ENCODE measurements around the gene MYO16. TPM values are rescaled to one million over a fixed set of nuclear protein-coding genes. Genes with fewer than 3 reads are reported as not detected.

Gene MYO16
- total RNA-seq, 3 donors from 2014 or later: 0.15 to 0.48 (median 0.33) TPM

DNA sequence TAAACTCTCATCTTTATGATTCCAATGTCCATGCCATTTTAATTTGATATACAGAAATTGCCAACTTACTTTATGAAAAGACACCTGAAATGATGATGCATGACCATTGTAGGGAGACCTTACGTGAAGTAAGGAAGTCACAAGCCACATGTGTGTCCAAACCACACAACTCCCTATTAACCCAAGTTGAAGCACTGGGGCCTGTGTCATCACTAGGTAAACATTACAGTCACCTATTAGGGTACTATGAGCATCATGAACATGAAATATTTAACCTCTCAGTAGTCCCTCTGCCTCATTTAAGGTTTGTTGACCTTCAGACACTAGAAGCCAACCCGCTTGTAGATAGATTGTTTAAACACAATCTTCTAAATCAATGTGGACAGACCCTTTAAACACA is 580.1 kb downstream of the MYO16 start:
- DNase-seq (ENCODE audit: low spot score in 2 of 2): no peak
- H3K27me3 ChIP-seq: no peaks in the 10 kb centered on the region
- no peaks in the 10 kb centered on the region for H3K4me1 ChIP-seq
- H3K9me3 ChIP-seq: no peaks in the 10 kb centered on the region
- H3K4me3 ChIP-seq: no peak overlapping the region
- H3K27ac ChIP-seq: no peak overlapping the region
- intact Hi-C loops (cut with DNase I; ENCODE audit: low total_unique reads): no loop called here
- no peaks in the 10 kb centered on the region for H3K36me3 ChIP-seq
- TF ChIP-seq POLR2AphosphoS5 (IDR thresholded peaks at IDR 0.05): no peak
- TF ChIP-seq POLR2A (IDR thresholded peaks at IDR 0.05): no peak
- no peak for TF ChIP-seq CTCF (IDR thresholded peaks at IDR 0.05)

DNA sequence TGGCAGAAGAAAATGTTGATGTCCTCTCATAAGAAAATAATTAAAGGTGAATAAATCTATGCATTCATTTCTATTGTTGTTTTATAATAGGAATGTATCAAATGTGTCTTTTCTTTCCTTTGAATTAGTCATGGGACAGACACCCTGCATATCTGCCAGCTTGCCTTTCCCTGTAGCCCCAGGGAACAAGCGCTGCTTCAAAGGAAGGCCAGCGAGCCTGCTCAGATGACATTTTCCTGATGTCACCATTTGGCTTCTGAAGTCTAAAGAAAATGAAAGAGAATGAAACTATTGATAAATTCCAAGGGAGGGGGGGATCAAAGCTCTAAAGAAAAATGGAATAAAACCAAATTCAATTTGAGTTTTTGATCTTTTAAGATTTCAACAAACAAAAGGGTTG is 582.2 kb downstream of the MYO16 start:
- H3K27ac ChIP-seq: no peak overlapping the region
- no peaks in the 10 kb centered on the region for H3K4me1 ChIP-seq
- intact Hi-C loops (cut with DNase I; ENCODE audit: low total_unique reads): no loop called here
- DNase-seq (ENCODE audit: low spot score in 2 of 2): peak in 1 of 2 donors; percentile 70
- H3K36me3 ChIP-seq: no peaks in the 10 kb centered on the region
- no peak overlapping the region for H3K4me3 ChIP-seq
- no peak for TF ChIP-seq POLR2A (IDR thresholded peaks at IDR 0.05)
- TF ChIP-seq POLR2AphosphoS5 (IDR thresholded peaks at IDR 0.05): no peak
- no peak for TF ChIP-seq CTCF (IDR thresholded peaks at IDR 0.05)
- H3K27me3 ChIP-seq: no peaks in the 10 kb centered on the region
- no peaks in the 10 kb centered on the region for H3K9me3 ChIP-seq

DNA sequence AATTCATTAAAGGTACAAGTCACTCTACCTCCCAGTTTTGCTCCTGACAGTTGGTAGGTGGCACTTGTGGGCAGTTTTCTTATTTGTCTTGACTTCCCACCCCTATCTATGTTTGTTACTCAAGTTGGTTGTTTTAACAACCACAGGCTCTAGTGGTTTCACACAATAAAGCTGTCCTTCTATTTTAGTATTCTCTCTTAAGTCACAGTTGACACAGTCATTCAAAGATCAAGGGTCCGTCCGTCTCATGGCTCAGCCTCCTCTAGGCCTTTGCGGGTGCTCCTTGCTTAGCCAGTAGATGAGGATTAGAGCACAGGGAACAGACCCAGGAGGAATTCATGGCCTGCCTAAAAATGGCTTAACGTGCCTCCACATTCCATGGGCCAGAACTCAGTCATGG is 583.2 kb downstream of the MYO16 start:
- DNase-seq (ENCODE audit: low spot score in 2 of 2): no peak
- intact Hi-C loops (cut with DNase I; ENCODE audit: low total_unique reads): no loop called here
- TF ChIP-seq POLR2A (IDR thresholded peaks at IDR 0.05): no peak
- no peak for TF ChIP-seq CTCF (IDR thresholded peaks at IDR 0.05)
- no peak for TF ChIP-seq POLR2AphosphoS5 (IDR thresholded peaks at IDR 0.05)
- peak overlapping the region in 1 of 2 donors; percentile 25 for H3K27ac ChIP-seq
- no peaks in the 10 kb centered on the region for H3K9me3 ChIP-seq
- H3K36me3 ChIP-seq: no peaks in the 10 kb centered on the region
- H3K27me3 ChIP-seq: no peaks in the 10 kb centered on the region
- H3K4me1 ChIP-seq: no peaks in the 10 kb centered on the region
- no peak overlapping the region for H3K4me3 ChIP-seq

DNA sequence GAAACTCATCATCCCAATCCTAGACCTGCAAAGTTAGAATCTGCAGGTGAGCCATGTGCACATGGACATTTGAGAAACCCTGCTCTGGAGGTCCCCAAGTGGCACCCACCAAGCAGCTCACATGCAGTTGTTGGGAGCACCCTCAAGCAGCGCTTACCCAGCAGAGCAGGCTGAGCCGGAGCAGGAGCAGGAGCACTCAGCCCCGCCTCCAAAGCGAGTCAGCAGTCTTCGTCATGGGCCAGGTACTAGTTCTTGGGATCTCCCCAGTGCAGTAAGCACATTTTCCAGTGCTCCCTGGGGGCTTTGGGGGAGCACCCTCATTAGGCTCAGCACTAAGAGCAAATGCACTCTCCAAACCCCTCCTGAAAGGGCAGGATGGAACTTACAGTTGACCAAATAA is 584.3 kb downstream of the MYO16 start:
- Histone ChIP-seq H3K27me3 (no peaks in the 10 kb centered on the region), H3K9me3 (no peaks in the 10 kb centered on the region), H3K27ac (no peak overlapping the region), H3K4me1 (no peaks in the 10 kb centered on the region), H3K4me3 (no peak overlapping the region), H3K36me3 (no peaks in the 10 kb centered on the region)
- DNase-seq (ENCODE audit: low spot score in 2 of 2): no peak
- intact Hi-C loops (cut with DNase I; ENCODE audit: low total_unique reads): no loop called here
- TF ChIP-seq POLR2A (IDR thresholded peaks at IDR 0.05) (no peak), POLR2AphosphoS5 (IDR thresholded peaks at IDR 0.05) (no peak), CTCF (IDR thresholded peaks at IDR 0.05) (no peak)

GRCh38 chr13:109214393-109214792 is 585.0 kb downstream of the MYO16 start:
- H3K36me3 ChIP-seq: no peaks in the 10 kb centered on the region
- H3K27ac ChIP-seq: no peak overlapping the region
- TF ChIP-seq POLR2A (IDR thresholded peaks at IDR 0.05) (no peak), POLR2AphosphoS5 (IDR thresholded peaks at IDR 0.05) (no peak), CTCF (IDR thresholded peaks at IDR 0.05) (no peak)
- H3K27me3 ChIP-seq: no peaks in the 10 kb centered on the region
- no peaks in the 10 kb centered on the region for H3K4me1 ChIP-seq
- intact Hi-C loops (cut with DNase I; ENCODE audit: low total_unique reads): no loop called here
- DNase-seq (ENCODE audit: low spot score in 2 of 2): no peak
- no peaks in the 10 kb centered on the region for H3K9me3 ChIP-seq
- no peak overlapping the region for H3K4me3 ChIP-seq

Data from breast epithelium (tissue), 4 donors.